Measurements from ENCODE around the gene MRO. TPM values are rescaled to one million over a fixed set of nuclear protein-coding genes. Genes with fewer than 3 reads are reported as not detected.

The MRO gene
- polyA plus RNA-seq, 1 of the 3 experiments (the other 2 are of a cell fraction) = not detected

GRCh38 chr18:50848061-50848551 is 28.3 kb upstream of the MRO start:
- H3K4me2 ChIP-seq = no peak overlapping the region
- POLR2A ChIA-PET = no interaction called here

GRCh38 chr18:50847192-50847591 is 27.4 kb upstream of the MRO start:
- Histone ChIP-seq H3K79me2 (ENCODE audit: insufficient read depth) (no peaks in the 10 kb centered on the region), H3K27me3 (ENCODE audit: insufficient read depth) (no peaks in the 10 kb centered on the region; the same call in 1 of the 2 replicates), H3K4me3 (ENCODE audit: low read depth in 2 of 2, low read length in 1 of 2) (no peak overlapping the region), H2AFZ (ENCODE audit: low read depth) (no peak overlapping the region), H3K9me3 (no peaks in the 10 kb centered on the region), H3F3A (replicated peaks; ENCODE audit: insufficient read depth) (peaks cover 6% of the 10 kb centered on the region), H3K9ac (no peak overlapping the region), H4K20me1 (ENCODE audit: insufficient read depth) (no peaks in the 10 kb centered on the region), H3K9me2 (no peaks in the 10 kb centered on the region), H3K36me3 (replicated peaks in 1 of 2; ENCODE audit: control insufficient read depth in 1 of 2, insufficient read depth in 2 of 2, low read length in 1 of 2) (no peaks in the 10 kb centered on the region), H3K4me2 (no peak overlapping the region), H3K4me1 (ENCODE audit: control insufficient read depth in 1 of 2, insufficient read depth in 2 of 2, low read depth in 1 of 2, low read length in 1 of 2) (no peaks in the 10 kb centered on the region), H3K27ac (ENCODE audit: low read depth in 2 of 2, low read length in 1 of 2) (no peak overlapping the region)
- ChIA-PET POLR2A (interaction anchor here (0.6 kb wide), 1 partner anchor 9 kb away, joined by 3 read pairs; no protein-coding TSS in a partner anchor), CTCF (interaction anchor here (1.1 kb wide), 1 partner anchor 10 kb away, joined by 3 read pairs; no protein-coding TSS in a partner anchor)
- no peak for DNase-seq
- WGBS (ENCODE audit: low lambda C conversion rate) = 36% methylated on average over 4 of the region's 4 CpGs
- TF ChIP-seq MXI1 (IDR thresholded peaks at IDR 0.05; ENCODE audit: low read depth, low read length) (no peak), TCF12 (IDR thresholded peaks at IDR 0.05) (peak; percentile 36), RCOR1 (IDR thresholded peaks at IDR 0.05; ENCODE audit: low read length) (no peak), GABPA (IDR thresholded peaks at IDR 0.05; ENCODE audit: low read depth) (no peak), MAX (IDR thresholded peaks at IDR 0.05; ENCODE audit: low read depth) (no peak), RAD21 (IDR thresholded peaks at IDR 0.05; ENCODE audit: low read length) (no peak), CHD2 (IDR thresholded peaks at IDR 0.05; ENCODE audit: low read length, partially characterized antibody) (no peak), FOXM1 (IDR thresholded peaks at IDR 0.05; ENCODE audit: low read depth) (no peak), REST (IDR thresholded peaks at IDR 0.05; ENCODE audit: low read depth, low read length) (no peak), MEF2A (IDR thresholded peaks at IDR 0.05; ENCODE audit: borderline replicate concordance, low read depth) (no peak), TEAD4 (IDR thresholded peaks at IDR 0.05; ENCODE audit: borderline replicate concordance, insufficient read depth) (no peak), PBX3 (IDR thresholded peaks at IDR 0.05) (no peak), NRF1 (IDR thresholded peaks at IDR 0.05; ENCODE audit: low read depth, low read length) (no peak), EP300 (IDR thresholded peaks at IDR 0.05; ENCODE audit: borderline replicate concordance in 1 of 2, low read depth in 1 of 2, low read length in 1 of 2) (no peak), JUND (IDR thresholded peaks at IDR 0.05) (peak; percentile 56; the same call in 1 of the 2 replicates), YY1 (IDR thresholded peaks at IDR 0.05; ENCODE audit: low read depth) (no peak), USF2 (IDR thresholded peaks at IDR 0.05; ENCODE audit: borderline replicate concordance, low read depth, low read length) (no peak), SMC3 (IDR thresholded peaks at IDR 0.05; ENCODE audit: low read depth, low read length) (no peak), POLR2AphosphoS5 (IDR thresholded peaks at IDR 0.05; ENCODE audit: low read depth, low read length) (no peak), FOSL2 (IDR thresholded peaks at IDR 0.05; ENCODE audit: borderline replicate concordance, low read depth) (peak; percentile 59; the same call in 1 of the 2 replicates), SIN3A (IDR thresholded peaks at IDR 0.05; ENCODE audit: borderline replicate concordance, low read depth, low read length) (no peak), ELF1 (IDR thresholded peaks at IDR 0.05) (no peak), TAF1 (IDR thresholded peaks at IDR 0.05; ENCODE audit: borderline replicate concordance, low read depth, low read length) (no peak)

More at GRCh38 chr18:50848061-50848551, 28.3 kb upstream of the MRO start:
- peaks cover 6% of the 10 kb centered on the region for H3F3A ChIP-seq (replicated peaks; ENCODE audit: insufficient read depth)
- H3K4me3 ChIP-seq (ENCODE audit: low read depth in 2 of 2, low read length in 1 of 2) = no peak overlapping the region
- WGBS (ENCODE audit: low lambda C conversion rate) = 87% methylated on average over 7 of the region's 7 CpGs
- H3K9me2 ChIP-seq = no peaks in the 10 kb centered on the region
- no peak for DNase-seq
- CTCF ChIA-PET = interaction anchor here (1.1 kb wide), 1 partner anchor 11 kb away, joined by 3 read pairs; no protein-coding TSS in a partner anchor
- no peaks in the 10 kb centered on the region for H3K4me1 ChIP-seq (ENCODE audit: control insufficient read depth in 1 of 2, insufficient read depth in 2 of 2, low read depth in 1 of 2, low read length in 1 of 2)
- no peaks in the 10 kb centered on the region for H3K27me3 ChIP-seq (ENCODE audit: insufficient read depth)
- H3K9ac ChIP-seq = no peak overlapping the region
- no peak overlapping the region for H2AFZ ChIP-seq (ENCODE audit: low read depth)
- H3K9me3 ChIP-seq = no peaks in the 10 kb centered on the region
- TF ChIP-seq GABPA (IDR thresholded peaks at IDR 0.05; ENCODE audit: low read depth) (no peak), EZH2phosphoT487 (IDR thresholded peaks at IDR 0.05; ENCODE audit: borderline replicate concordance, low read depth) (no peak)
- H3K36me3 ChIP-seq (replicated peaks in 1 of 2; ENCODE audit: control insufficient read depth in 1 of 2, insufficient read depth in 2 of 2, low read length in 1 of 2) = no peaks in the 10 kb centered on the region
- H3K79me2 ChIP-seq (ENCODE audit: insufficient read depth) = no peaks in the 10 kb centered on the region
- no peaks in the 10 kb centered on the region for H4K20me1 ChIP-seq (ENCODE audit: insufficient read depth)
- no peak overlapping the region for H3K27ac ChIP-seq (ENCODE audit: low read depth in 2 of 2, low read length in 1 of 2)

Data from SK-N-SH (cell line).